ENCODE data around the gene ACER3.
A peak's percentile ranks its signal among the peaks of the same experiment; 100 is the strongest.
"Not testable (repeated sequence)": the region's sequence is repeated elsewhere in the genome, so short reads cannot be mapped to it uniquely, and the experiment has no call there.

ACER3 gene

GRCh38 chr11:76872959-76873827, 12.5 kb downstream of the ACER3 start:
- no peak for DNase-seq (ENCODE audit: low spot score)

GRCh38 chr11:76878014-76878413, 17.3 kb downstream of the ACER3 start:
- DNase-seq (ENCODE audit: low spot score), result no peak

- peak; percentile 81 for DNase-seq (ENCODE audit: low spot score)
Observed at GRCh38 chr11:76880314-76880713, 19.6 kb downstream of the ACER3 start.

- no peak for DNase-seq (ENCODE audit: low spot score)
Observed at GRCh38 chr11:76880956-76881355, 20.2 kb downstream of the ACER3 start.

GRCh38 chr11:76885390-76886097, 24.8 kb downstream of the ACER3 start:
- no peak for DNase-seq (ENCODE audit: low spot score)

GRCh38 chr11:76888989-76889388, 28.3 kb downstream of the ACER3 start:
- no peak for DNase-seq (ENCODE audit: low spot score)

GRCh38 chr11:76889411-76889975, 28.8 kb downstream of the ACER3 start:
- peak; percentile 48 for DNase-seq (ENCODE audit: low spot score)

GRCh38 chr11:76890329-76890728, 29.6 kb downstream of the ACER3 start:
- no peak for DNase-seq (ENCODE audit: low spot score)

- DNase-seq (ENCODE audit: low spot score), result no peak
Observed at GRCh38 chr11:76891285-76891684, 30.6 kb downstream of the ACER3 start.

- no peak for DNase-seq (ENCODE audit: low spot score)
Observed at GRCh38 chr11:76891793-76892192, 31.1 kb downstream of the ACER3 start.

- DNase-seq (ENCODE audit: low spot score), result peak; percentile 69
Observed at GRCh38 chr11:76892306-76892705, 31.6 kb downstream of the ACER3 start.

GRCh38 chr11:76897233-76897632, 36.5 kb downstream of the ACER3 start:
- DNase-seq (ENCODE audit: low spot score), result no peak

- no peak for DNase-seq (ENCODE audit: low spot score)
Observed at GRCh38 chr11:76901144-76901543, 40.4 kb downstream of the ACER3 start.

GRCh38 chr11:76901622-76902021, 40.9 kb downstream of the ACER3 start:
- DNase-seq (ENCODE audit: low spot score), result not testable (repeated sequence)

GRCh38 chr11:76902121-76903014, 41.6 kb downstream of the ACER3 start:
- DNase-seq (ENCODE audit: low spot score), result no peak

- DNase-seq (ENCODE audit: low spot score), result no peak
Observed at GRCh38 chr11:76903325-76903724, 42.6 kb downstream of the ACER3 start.

GRCh38 chr11:76910620-76911414, 50.1 kb downstream of the ACER3 start:
- DNase-seq (ENCODE audit: low spot score), result no peak

- no peak for DNase-seq (ENCODE audit: low spot score)
Observed at GRCh38 chr11:76911415-76911808, 50.7 kb downstream of the ACER3 start.

GRCh38 chr11:76916712-76917111, 56.0 kb downstream of the ACER3 start:
- no peak for DNase-seq (ENCODE audit: low spot score)

- DNase-seq (ENCODE audit: low spot score), result peak; percentile 90
Observed at GRCh38 chr11:76918941-76919386, 58.2 kb downstream of the ACER3 start.

GRCh38 chr11:76919467-76919866, 58.7 kb downstream of the ACER3 start:
- DNase-seq (ENCODE audit: low spot score), result no peak
